Thyroid gland (tissue), 4 donors: Measurements from ENCODE around the gene DPYD.

Source experiments
- POLR2A ChIP-seq, 2 donors: fragments of 450-650 bp; IDR thresholded peaks; one replicate each; pipeline ENCODE4 v1.6.1; 2017; ENCODE audit warnings: antibody characterized with exemption in 2 of 2, mild to moderate bottlenecking in 2 of 2, moderate library complexity in 1 of 2
- TF ChIP-seq, protein P1 (sequence below), 6 experiments: fragments of 200-600 bp in 3 of 6; fragments of 450-650 bp in 3 of 6; sonication (generic) in 3 of 6; IDR thresholded peaks; one replicate each; pipeline ENCODE4 v1.5.1; 2016 to 2019; ENCODE audit warnings: antibody characterized with exemption in 6 of 6, mild to moderate bottlenecking in 2 of 6, inconsistent platforms in 1 of 6, moderate library complexity in 1 of 6

DNA sequence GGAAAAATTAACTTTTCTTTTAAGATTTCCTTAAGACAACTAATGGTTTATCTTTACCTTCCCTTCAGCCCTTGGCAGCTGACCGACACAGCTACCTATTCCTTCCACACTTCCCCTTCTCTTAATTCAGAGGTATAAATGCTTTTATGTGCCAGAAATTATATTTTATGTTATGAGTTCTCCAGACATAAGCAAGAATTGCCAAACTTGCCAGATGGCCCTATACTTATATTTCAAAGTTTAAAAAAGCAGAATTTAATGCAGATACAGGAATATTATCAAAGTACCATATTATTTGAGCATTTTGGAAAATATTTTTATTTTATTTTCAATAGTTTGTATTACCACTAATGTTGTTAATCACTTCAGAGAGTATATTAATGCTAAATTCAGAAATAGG lies 754.2 kb downstream of the DPYD start:
- TF ChIP-seq POLR2A (IDR thresholded peaks at IDR 0.05): no peak
- TF ChIP-seq, protein P1, sequence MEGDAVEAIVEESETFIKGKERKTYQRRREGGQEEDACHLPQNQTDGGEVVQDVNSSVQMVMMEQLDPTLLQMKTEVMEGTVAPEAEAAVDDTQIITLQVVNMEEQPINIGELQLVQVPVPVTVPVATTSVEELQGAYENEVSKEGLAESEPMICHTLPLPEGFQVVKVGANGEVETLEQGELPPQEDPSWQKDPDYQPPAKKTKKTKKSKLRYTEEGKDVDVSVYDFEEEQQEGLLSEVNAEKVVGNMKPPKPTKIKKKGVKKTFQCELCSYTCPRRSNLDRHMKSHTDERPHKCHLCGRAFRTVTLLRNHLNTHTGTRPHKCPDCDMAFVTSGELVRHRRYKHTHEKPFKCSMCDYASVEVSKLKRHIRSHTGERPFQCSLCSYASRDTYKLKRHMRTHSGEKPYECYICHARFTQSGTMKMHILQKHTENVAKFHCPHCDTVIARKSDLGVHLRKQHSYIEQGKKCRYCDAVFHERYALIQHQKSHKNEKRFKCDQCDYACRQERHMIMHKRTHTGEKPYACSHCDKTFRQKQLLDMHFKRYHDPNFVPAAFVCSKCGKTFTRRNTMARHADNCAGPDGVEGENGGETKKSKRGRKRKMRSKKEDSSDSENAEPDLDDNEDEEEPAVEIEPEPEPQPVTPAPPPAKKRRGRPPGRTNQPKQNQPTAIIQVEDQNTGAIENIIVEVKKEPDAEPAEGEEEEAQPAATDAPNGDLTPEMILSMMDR (IDR thresholded peaks at IDR 0.05): no peak
